Parathyroid adenoma (tissue), 2 donors: Measurements from ENCODE around the gene ZNF438.

Experiments
- H2AFZ ChIP-seq: fragments of 300-600 bp; sonication (generic); one replicate; pipeline ENCODE4 v1.7.0; 2017; ENCODE audit warnings: antibody characterized with exemption, mild to moderate bottlenecking
- H3K27ac ChIP-seq: fragments of 300-600 bp; sonication (generic); one replicate; pipeline ENCODE4 v1.7.0; 2017
- H3K27me3 ChIP-seq: fragments of 300-600 bp; sonication (generic); one replicate; pipeline ENCODE4 v1.7.0; 2017; ENCODE audit warnings: low read length; ENCODE audit not compliant: control insufficient read depth, insufficient read depth
- H3K36me3 ChIP-seq: fragments of 300-600 bp; sonication (generic); one replicate; pipeline ENCODE4 v1.7.0; 2017; ENCODE audit warnings: low read length; ENCODE audit not compliant: control insufficient read depth, insufficient read depth
- H3K4me1 ChIP-seq: fragments of 300-600 bp; sonication (generic); one replicate; pipeline ENCODE4 v1.7.0; 2017; ENCODE audit warnings: control low read depth
- H3K4me2 ChIP-seq: fragments of 300-600 bp; sonication (generic); one replicate; pipeline ENCODE4 v1.7.0; 2017; ENCODE audit warnings: low read length
- H3K4me3 ChIP-seq: fragments of 300-600 bp; sonication (generic); one replicate; pipeline ENCODE4 v1.7.0; 2017; ENCODE audit warnings: low read depth, low read length
- H3K79me2 ChIP-seq: fragments of 300-600 bp; sonication (generic); one replicate; pipeline ENCODE4 v1.7.0; 2017; ENCODE audit warnings: control low read depth
- H3K9ac ChIP-seq: fragments of 300-600 bp; sonication (generic); one replicate; pipeline ENCODE4 v1.7.0; 2017; ENCODE audit warnings: mild to moderate bottlenecking
- H3K9me3 ChIP-seq: fragments of 300-600 bp; sonication (generic); one replicate; pipeline ENCODE4 v1.7.0; 2017; ENCODE audit warnings: low read length; ENCODE audit not compliant: control insufficient read depth
- CTCF ChIP-seq: fragments of 300-600 bp; sonication (generic); IDR thresholded peaks from one replicate; pipeline ENCODE4 v1.7.0; 2017; ENCODE audit warnings: antibody characterized with exemption, mild to moderate bottlenecking
- donor health status: primary hyperparathyroidism.

The ZNF438 gene

GRCh38 chr10:30818854-30819253, 212.8 kb downstream of the ZNF438 start:
- H3K9ac ChIP-seq = no peak overlapping the region
- H3K4me3 ChIP-seq = no peak overlapping the region
- H3K4me1 ChIP-seq = peaks cover 7% of the 10 kb centered on the region
- no peak for TF ChIP-seq CTCF
- no peaks in the 10 kb centered on the region for H3K79me2 ChIP-seq
- no peaks in the 10 kb centered on the region for H3K9me3 ChIP-seq
- H2AFZ ChIP-seq = no peak overlapping the region
- H3K36me3 ChIP-seq = no peaks in the 10 kb centered on the region
- no peak overlapping the region for H3K4me2 ChIP-seq
- no peaks in the 10 kb centered on the region for H3K27me3 ChIP-seq
- no peak overlapping the region for H3K27ac ChIP-seq

GRCh38 chr10:30818010-30818660, 213.5 kb downstream of the ZNF438 start:
- Histone ChIP-seq H3K27ac (no peak overlapping the region), H3K4me2 (peak overlapping the region; percentile 24), H3K9ac (no peak overlapping the region), H3K27me3 (no peaks in the 10 kb centered on the region), H3K4me1 (peaks cover 7% of the 10 kb centered on the region), H3K9me3 (no peaks in the 10 kb centered on the region), H3K36me3 (no peaks in the 10 kb centered on the region), H2AFZ (no peak overlapping the region), H3K79me2 (no peaks in the 10 kb centered on the region), H3K4me3 (no peak overlapping the region)
- TF ChIP-seq CTCF = no peak

DNA sequence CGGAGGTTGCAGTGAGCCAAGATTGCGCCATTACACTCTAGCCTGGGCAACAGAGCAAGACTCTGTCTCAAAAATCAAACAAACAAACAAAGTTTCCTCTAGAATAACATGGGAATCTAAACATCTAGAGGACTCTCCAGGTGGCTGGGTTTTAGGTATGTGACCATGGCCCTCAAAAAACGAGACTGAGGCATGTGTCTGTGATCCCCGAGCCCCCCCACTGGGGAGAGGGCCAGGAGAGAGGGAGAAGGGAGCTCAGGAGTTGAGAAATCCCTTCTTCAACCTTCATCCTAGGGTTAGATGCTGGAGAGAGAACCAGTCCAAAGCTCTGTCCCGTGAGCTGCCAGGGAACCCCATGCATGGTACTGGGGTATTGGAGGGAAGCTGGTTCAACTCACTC, 214.1 kb downstream of the ZNF438 start:
- Histone ChIP-seq H3K27me3 (no peaks in the 10 kb centered on the region), H3K9me3 (no peaks in the 10 kb centered on the region), H3K36me3 (no peaks in the 10 kb centered on the region), H3K4me3 (no peak overlapping the region), H3K9ac (no peak overlapping the region), H3K79me2 (no peaks in the 10 kb centered on the region), H3K4me1 (peaks cover 7% of the 10 kb centered on the region), H2AFZ (no peak overlapping the region), H3K4me2 (peak overlapping the region; percentile 24), H3K27ac (no peak overlapping the region)
- no peak for TF ChIP-seq CTCF

- Histone ChIP-seq H3K4me2 (no peak overlapping the region), H3K79me2 (no peaks in the 10 kb centered on the region), H3K9ac (no peak overlapping the region), H3K27ac (no peak overlapping the region), H3K36me3 (no peaks in the 10 kb centered on the region), H3K4me1 (peaks cover 7% of the 10 kb centered on the region), H2AFZ (no peak overlapping the region), H3K4me3 (no peak overlapping the region), H3K9me3 (no peaks in the 10 kb centered on the region), H3K27me3 (no peaks in the 10 kb centered on the region)
- no peak for TF ChIP-seq CTCF
Observed at GRCh38 chr10:30816820-30817171, 214.9 kb downstream of the ZNF438 start.

DNA sequence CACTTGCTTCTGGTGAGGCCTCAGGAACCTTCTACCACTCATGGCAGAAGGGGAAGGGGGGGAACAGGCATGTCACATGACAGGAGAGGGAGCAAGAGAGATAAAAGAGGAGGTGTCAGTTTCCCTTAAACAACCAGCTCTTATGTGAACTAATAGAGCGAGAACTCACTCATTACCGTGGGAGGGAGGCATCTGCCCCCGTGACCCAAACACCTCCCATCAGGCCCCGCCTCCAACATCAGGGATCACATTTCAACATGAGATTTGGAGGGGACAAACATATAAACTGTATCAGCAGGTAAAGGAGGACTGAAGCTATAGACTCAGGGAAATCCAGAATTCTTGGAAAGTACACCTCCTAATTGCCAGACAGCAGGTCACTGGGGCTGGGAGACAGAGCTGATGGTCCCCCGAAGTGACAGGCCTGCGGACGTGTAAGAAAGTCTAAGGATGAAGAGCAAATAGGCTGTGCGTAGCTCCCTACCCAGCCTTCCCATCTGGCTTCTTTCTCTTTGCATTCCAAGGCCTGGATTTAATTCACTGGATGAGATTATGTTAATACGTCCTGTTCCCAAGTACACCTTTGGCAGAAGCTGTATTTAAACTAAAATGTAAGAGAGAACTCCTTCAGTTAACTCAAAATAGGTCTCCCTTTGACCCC, 215.4 kb downstream of the ZNF438 start:
- H3K4me3 ChIP-seq = no peak overlapping the region
- H3K4me2 ChIP-seq = no peak overlapping the region
- H3K79me2 ChIP-seq = no peaks in the 10 kb centered on the region
- no peak overlapping the region for H3K9ac ChIP-seq
- no peaks in the 10 kb centered on the region for H3K36me3 ChIP-seq
- H3K27ac ChIP-seq = no peak overlapping the region
- H3K4me1 ChIP-seq = peaks cover 7% of the 10 kb centered on the region
- H3K27me3 ChIP-seq = no peaks in the 10 kb centered on the region
- H3K9me3 ChIP-seq = no peaks in the 10 kb centered on the region
- no peak for TF ChIP-seq CTCF
- no peak overlapping the region for H2AFZ ChIP-seq
